NCI-H524 (cell line): ENCODE data around the gene MAP2.

Source experiments
- DNase-seq, 2 experiments: peaks; one replicate each; lab custom pipeline; 2025; lab: John Stamatoyannopoulos, UW

The MAP2 gene

GRCh38 chr2:209424199-209424701 lies 403 bp downstream of the MAP2 start:
- peak; percentile 36 to 63 for DNase-seq

- peak; percentile 10 to 50 for DNase-seq
These were observed 1.1 kb downstream of the MAP2 start for GRCh38 chr2:209424781-209425470.

- peak; percentile 34 to 66 for DNase-seq
These were observed 1.7 kb downstream of the MAP2 start for GRCh38 chr2:209425471-209426071.

GRCh38 chr2:209426432-209426831 lies 2.6 kb downstream of the MAP2 start:
- DNase-seq: peak; percentile 84 to 87

- DNase-seq: no peak
These were observed 7.9 kb downstream of the MAP2 start for GRCh38 chr2:209431701-209432100.

- peak in 1 of 2 experiments; percentile 33 for DNase-seq
These were observed 17.7 kb downstream of the MAP2 start for GRCh38 chr2:209441541-209441940.

- no peak for DNase-seq
These were observed 19.1 kb downstream of the MAP2 start for GRCh38 chr2:209442939-209443338.

GRCh38 chr2:209445485-209445884 lies 21.6 kb downstream of the MAP2 start:
- no peak for DNase-seq

GRCh38 chr2:209451209-209451834 lies 27.5 kb downstream of the MAP2 start:
- DNase-seq: no peak

- DNase-seq: no peak
These were observed 32.6 kb downstream of the MAP2 start for GRCh38 chr2:209456489-209456888.

GRCh38 chr2:209458008-209458979 lies 34.4 kb downstream of the MAP2 start:
- no peak for DNase-seq

GRCh38 chr2:209459359-209459758 lies 35.5 kb downstream of the MAP2 start:
- DNase-seq: no peak

GRCh38 chr2:209460151-209460761 lies 36.4 kb downstream of the MAP2 start:
- no peak for DNase-seq

GRCh38 chr2:209463226-209463625 lies 39.4 kb downstream of the MAP2 start:
- DNase-seq: no peak

GRCh38 chr2:209463835-209464234 lies 40.0 kb downstream of the MAP2 start:
- no peak for DNase-seq

GRCh38 chr2:209468846-209469245 lies 45.0 kb downstream of the MAP2 start:
- DNase-seq: no peak

- no peak for DNase-seq
These were observed 45.6 kb downstream of the MAP2 start for GRCh38 chr2:209469481-209469880.

GRCh38 chr2:209470466-209470865 lies 46.6 kb downstream of the MAP2 start:
- no peak for DNase-seq

- DNase-seq: no peak
These were observed 47.2 kb downstream of the MAP2 start for GRCh38 chr2:209471037-209471436.

- peak; percentile 62 to 76 for DNase-seq
These were observed 48.4 kb downstream of the MAP2 start for GRCh38 chr2:209472112-209472832.

GRCh38 chr2:209472871-209473270 lies 49.0 kb downstream of the MAP2 start:
- no peak for DNase-seq
